Suppressor macrophage treated with lipopolysaccharide for 1 hour (primary cell): ENCODE data around the gene CBX8.
"Not testable (repeated sequence)": the region's sequence is repeated elsewhere in the genome, so short reads cannot be mapped to it uniquely, and the experiment has no call there.

ENCODE experiments used
- DNase-seq, 3 donors: peaks; one replicate each; pipeline ENCODE4 v3.0.0-alpha.2; 2020 to 2022

Gene CBX8

DNA sequence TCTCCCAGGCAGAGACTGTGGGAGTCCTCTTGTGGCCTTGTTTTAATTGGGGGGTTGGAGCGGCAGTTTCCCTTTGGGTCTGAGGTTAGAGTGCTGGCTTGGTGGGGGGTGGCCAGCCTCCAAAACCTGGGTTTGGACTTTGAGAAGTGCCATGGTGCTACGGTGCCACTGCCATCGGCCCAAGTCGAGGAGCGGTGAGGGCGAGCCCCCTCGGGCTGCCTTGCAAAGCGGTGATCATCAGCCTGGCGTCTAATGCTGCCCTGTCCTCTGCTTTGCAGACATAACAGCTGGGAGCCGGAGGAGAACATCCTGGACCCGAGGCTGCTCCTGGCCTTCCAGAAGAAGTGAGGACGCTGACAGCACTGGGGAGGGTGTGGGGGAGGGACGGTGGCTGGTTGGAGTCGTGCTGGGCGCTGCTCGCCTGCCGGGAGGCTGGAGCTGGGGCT lies 17.8 kb downstream of the CBX8 start:
- DNase-seq = no peak

DNA sequence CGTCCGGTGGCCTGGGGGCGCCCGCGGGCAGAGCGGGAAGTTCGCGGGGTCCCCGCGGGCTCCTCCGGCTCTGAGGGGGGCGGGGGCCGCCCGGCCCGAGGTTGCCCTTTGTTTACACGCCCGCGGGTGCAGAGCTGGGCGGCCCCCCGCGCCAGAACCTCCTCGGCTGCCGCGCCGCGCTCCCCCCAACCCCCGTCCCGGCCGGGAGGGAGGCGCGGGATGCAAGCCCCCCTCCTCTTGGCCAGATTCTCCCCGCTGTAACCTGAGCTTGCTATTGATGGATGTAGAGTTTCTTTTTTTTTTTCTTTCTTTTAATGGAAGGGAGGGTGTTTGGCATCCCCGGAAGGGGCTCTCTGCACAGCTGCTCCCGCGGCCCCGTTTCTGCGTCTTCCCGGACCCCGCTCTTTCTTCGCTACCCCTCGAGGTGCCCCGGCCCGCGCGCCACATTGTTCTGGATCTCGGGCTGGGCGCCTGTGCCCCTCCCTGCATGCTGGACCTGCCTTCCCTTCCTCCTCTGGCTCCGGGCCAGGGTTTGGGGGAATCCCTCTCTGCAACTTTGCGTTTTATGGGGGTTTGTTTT lies 18.3 kb downstream of the CBX8 start:
- peak in 1 of 3 donors; percentile 41 for DNase-seq

DNA sequence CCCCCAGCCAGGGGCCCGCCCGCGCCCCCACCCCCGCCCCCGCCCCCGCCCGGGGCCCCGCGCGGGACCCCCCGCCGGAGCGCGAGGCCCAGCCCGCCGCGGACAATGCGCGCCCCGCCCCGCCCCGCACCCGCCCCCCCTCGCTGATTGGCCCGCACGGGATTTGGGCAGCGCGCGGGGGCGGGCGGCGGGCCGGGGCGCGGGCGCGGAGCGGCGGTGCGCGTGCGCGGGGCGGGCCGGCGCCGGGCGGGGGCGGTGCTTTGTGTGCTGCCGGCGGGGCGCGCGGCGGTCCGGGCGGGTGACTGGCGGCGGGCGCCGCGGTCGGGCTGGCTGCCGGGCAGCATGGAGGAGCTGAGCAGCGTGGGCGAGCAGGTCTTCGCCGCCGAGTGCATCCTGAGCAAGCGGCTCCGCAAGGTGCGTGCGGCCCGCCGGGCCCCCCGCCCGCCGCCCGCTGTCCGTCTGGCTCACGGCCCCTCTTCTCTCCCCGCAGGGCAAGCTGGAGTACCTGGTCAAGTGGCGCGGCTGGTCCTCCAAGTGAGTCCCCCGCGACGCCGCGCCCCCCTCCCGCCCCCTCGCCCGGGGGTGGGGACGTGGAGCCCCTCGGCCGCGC lies 18.9 kb downstream of the CBX8 start, which contains the start of gene CBX2:
TSS of gene CBX2 (plus strand) at position 255 of the 610 bp plus-strand sequence. CDS start at position 343, 88 bp downstream.
- peak; percentile 84 to 96 (median 94) for DNase-seq

DNA sequence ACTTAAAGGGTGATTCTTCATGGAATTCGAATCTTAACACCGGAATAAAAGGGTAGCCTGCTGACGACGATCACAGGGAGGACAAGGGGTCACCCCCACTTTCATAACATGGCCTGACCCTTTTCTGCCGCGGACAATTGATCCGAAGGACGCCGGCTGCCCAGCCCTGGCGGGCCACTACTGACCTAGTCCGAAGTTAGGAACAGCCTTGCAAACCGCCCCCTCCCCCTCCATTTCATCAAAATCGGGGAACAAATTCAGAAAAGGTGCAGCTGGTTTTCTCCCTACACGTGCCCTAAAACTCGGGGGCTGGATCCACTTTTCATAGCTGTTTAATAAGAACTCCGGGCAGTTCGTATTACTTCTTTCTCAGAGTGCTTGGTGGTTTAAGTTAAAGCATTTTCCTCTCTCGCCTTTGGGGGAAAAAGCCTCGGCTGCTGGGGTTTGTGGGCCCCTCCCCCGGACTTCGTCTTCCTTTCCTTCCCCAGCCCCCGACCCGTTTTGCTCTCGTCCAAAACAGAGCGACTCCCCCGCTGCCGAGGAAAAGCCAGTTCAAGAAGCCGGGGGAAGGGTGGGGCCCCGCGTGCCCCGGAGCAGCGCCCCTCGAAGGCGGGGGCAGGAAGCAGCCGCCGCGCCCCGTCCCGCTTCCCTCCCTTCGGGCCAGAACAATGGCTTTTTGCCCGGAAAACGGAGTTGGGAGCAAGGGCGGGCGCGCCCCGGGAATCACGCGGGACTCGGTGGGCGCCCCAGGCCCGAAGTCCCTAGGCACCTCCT lies 19.6 kb downstream of the CBX8 start:
- peak; percentile 37 to 66 (median 53) for DNase-seq

DNA sequence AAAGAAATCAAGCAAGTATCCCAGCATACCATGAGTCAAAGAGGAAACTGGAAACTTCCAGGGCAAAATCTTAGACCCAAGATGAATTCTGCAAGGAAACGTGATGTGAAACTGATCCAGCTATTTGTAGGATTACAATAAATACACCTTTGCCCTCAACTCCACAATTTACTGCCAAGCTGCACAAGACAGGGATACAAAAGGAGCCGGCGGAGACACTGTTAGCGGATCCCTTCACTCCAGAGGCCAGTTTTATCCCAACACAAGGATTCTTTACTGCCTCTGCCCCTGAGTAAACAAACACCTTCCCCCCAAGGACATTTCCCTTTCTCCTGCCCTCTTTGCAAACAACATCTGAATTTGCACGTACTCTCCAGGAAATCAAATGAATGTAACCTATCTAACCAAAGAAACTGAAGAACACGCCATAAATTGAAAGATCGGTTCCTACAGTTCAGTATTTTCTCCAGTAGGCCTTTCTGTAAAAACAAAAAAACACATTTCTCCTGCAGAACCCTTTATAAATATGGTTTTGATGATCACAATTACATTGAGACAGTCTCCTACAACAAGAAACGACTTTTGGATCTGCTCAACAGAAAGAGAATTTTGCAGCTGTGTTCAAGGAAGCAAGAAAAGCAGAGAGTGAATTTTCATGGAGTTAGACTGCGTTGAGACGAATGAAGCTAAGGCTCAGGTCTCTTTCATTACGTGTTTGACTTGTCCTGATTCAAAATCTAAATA lies 20.3 kb downstream of the CBX8 start:
- no peak for DNase-seq

DNA sequence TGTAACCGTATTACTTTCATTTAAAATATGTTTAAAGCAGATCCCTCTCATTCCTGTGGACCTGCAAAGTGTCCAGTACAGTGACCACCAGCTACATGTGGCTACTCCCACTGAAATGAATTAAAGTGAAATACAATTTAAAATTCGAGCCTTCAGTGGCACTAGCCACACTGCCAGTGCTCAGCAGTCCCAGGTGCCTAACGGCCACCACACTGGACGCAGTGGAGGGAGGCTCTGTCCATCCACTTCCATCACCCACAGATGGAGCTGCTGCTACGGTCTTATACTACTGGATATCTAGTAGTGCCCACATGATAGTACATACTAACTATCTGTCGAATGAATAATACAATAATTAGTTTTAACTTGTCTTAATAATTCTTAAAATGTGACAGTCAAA lies 21.2 kb downstream of the CBX8 start:
- no peak for DNase-seq

DNA sequence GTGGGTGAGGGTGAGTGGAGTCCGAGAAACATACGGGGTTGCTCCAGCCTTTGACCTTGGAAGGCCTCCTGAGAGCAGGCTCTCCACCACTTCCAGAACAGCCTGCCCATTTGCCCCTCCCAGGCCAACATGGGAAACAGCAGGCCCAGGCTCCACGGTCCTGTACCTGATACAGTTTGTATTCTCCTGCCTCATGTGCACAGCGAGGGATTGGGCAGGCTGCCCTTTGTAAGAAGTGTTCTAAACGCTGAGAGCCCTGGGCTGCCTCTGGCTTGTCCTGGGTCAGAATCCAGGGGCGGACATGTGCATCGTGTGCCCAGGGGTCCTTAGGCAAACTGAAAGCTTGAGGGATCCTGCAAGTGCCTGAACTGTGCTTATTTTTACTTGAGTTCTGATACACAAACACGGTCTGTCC lies 22.3 kb downstream of the CBX8 start:
- no peak for DNase-seq

DNA sequence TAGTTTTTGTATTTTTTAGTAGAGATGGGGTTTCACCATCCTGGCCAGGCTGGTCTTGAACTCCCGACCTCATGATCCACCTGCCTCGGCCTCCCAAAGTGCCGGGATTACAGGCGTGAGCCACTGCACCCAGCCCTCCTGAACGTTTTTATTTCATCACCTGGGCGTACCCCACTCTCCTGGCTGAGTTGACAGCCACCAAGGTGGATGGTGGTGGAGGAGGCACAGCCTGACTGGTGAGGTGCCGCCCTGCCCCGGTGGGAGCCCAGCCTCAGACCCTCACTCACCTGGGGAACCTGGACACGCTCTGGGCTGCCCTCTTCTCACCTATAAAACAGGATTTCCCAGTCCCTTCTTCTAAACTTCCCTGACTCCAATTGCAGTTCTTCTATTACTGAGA lies 24.2 kb downstream of the CBX8 start:
- DNase-seq = not testable (repeated sequence)

DNA sequence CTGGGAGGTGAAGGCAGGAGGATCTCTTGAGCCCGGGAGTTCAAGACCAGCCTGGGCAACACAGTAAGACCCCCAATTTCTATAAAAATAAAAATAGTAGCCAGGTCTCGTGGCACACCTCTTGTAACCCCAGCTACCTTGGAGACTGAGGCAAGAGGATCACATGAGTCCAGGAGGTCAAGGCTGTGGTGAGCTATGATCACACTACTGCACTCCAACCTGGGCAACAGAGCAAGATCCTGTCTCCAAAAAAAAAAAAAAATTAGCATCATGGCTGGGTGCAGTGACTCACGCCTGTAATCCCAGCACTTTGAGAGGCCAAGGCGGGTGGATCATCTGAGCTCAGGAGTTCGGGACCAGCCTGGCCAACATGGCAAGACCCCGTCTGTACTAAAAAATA lies 25.6 kb downstream of the CBX8 start:
- DNase-seq = no peak

- peak in 1 of 3 donors; percentile 31 for DNase-seq
Measured at GRCh38 chr17:79769570-79770506, 27.0 kb downstream of the CBX8 start.

- no peak for DNase-seq
Measured at GRCh38 chr17:79765708-79766107, 31.2 kb downstream of the CBX8 start.

- no peak for DNase-seq
Measured at GRCh38 chr17:79761894-79762589, 34.8 kb downstream of the CBX8 start.

GRCh38 chr17:79760197-79760906 lies 36.5 kb downstream of the CBX8 start:
- no peak for DNase-seq

DNA sequence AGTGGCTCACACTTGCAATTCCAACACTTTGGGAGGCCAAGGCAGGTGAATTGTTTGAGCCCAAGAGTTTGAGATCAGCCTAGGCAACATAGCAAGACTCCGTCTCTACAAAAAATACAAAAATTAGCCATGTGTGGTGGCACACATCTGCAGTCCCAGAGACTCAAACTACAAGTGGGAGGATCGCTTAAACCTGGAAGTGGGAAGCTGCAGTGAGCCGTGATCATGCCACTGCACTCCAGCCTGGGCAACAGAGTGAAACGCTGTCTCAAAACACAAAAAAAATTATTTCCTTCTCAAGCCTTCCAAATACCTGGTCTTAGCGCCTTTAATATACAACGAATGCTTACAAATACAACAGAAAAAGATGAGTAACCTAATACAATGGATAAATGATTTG lies 38.6 kb downstream of the CBX8 start:
- DNase-seq = no peak

- no peak for DNase-seq
Measured at GRCh38 chr17:79757140-79757745, 39.6 kb downstream of the CBX8 start.

DNA sequence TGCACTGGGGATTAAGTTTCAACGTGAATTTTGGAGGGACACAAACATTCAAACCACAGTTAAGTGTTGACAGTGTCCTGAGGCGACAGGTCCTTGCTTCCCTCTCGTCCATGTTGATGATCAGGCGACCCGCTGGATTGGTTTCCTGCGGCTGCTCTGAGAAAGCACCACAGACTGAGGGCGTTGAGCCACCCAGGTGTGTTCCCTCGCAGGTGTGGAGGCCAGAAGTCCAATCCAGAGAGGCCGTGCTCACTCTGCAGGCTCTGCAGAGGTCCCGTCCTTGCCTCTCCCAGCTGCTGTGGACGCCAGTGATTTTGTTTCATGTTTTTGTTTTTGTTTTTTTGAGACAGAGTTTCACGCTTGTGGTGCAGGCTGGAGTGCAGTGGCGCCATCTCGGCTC lies 41.3 kb downstream of the CBX8 start:
- DNase-seq = no peak

- not testable (repeated sequence) for DNase-seq
Measured at GRCh38 chr17:79754903-79755302, 42.0 kb downstream of the CBX8 start.

GRCh38 chr17:79754370-79754769 lies 42.5 kb downstream of the CBX8 start:
- DNase-seq = no peak

DNA sequence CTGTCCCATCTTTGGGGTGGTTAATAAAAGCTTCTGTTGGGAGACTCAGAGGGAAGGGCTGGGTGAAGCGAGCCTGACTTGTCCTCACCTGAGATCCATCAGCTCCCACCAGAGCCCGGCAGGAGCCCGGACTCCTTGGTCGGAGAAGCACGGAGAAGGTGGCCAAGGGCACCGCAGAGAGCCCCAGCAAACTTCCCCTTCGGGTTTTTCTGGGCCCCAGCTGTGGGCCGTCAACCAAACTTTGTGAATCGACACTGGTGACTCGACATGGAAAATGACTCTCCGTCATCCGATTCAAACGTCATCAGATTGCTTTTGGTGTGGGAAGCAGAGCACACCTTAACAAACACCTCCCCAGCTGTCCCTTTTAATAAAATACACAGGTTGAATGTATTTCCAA lies 44.7 kb downstream of the CBX8 start:
- DNase-seq = peak; percentile 82 to 88 (median 85)
